GM18526 (cell line): ENCODE results near the gene NPFFR1.

ENCODE experiments used
- POLR2A ChIP-seq: IDR thresholded peaks from 3 replicates; pipeline ENCODE4 v1.6.1; 2011; ENCODE audit not compliant: insufficient read length; ENCODE audit errors: extremely low read depth

NPFFR1 gene

GRCh38 chr10:70283445-70284399, at the start of gene NPFFR1:
Gene NPFFR1, minus strand, starts transcription at chr10:70284004. Its CDS starts 328 bp downstream, at chr10:70283676.
- TF ChIP-seq POLR2A = no peak

DNA sequence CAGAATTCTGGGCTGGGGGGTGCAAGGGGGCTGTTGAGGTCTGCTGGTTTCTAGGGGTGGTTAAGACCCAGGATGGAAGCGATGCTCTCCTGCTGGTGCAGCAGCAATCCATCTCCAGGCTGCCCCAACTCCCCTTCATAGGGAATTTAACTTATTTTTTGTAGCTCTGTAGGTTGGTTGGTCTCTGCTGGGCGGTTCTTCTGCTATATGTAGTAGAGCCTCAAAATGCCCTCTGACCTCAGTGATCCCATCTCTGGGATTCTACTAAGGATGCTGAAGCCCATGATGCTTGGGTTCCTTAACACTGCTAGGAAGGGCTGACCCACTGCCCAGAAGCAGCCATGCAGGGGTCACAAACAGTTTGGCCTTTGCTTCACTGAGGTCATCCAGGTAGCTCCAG, 49.5 kb upstream of the NPFFR1 start:
- no peak for TF ChIP-seq POLR2A

- no peak for TF ChIP-seq POLR2A
Observed at GRCh38 chr10:70331486-70332268, 47.9 kb upstream of the NPFFR1 start.

- TF ChIP-seq POLR2A = no peak
Observed at GRCh38 chr10:70331160-70331485, 47.3 kb upstream of the NPFFR1 start.

GRCh38 chr10:70330671-70331070, 46.9 kb upstream of the NPFFR1 start:
- no peak for TF ChIP-seq POLR2A

GRCh38 chr10:70328967-70329366, 45.2 kb upstream of the NPFFR1 start:
- no peak for TF ChIP-seq POLR2A

DNA sequence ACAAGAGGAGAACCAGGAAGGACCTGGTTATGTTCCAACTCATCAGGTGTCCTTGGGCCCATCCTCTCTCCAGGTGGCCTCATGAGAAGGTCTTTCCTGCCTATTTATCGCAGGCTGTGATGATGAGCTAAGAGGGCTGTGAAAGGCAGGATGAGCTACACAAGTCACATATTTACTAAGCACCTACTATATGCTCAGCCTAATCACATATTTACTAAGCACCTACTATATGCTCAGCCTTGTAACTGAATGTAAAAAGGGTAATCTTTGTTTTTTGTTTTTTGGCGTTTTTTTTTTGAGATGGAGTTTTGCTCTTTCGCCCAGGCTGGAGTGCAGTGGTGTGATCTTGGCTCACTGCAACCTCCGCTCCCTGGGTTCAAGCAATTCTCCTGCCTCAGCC, 44.2 kb upstream of the NPFFR1 start:
- TF ChIP-seq POLR2A = no peak

GRCh38 chr10:70324951-70325781, 41.4 kb upstream of the NPFFR1 start:
- no peak for TF ChIP-seq POLR2A

GRCh38 chr10:70324339-70324861, 40.6 kb upstream of the NPFFR1 start:
- TF ChIP-seq POLR2A = no peak

- no peak for TF ChIP-seq POLR2A
Observed at GRCh38 chr10:70323697-70324338, 40.0 kb upstream of the NPFFR1 start.

DNA sequence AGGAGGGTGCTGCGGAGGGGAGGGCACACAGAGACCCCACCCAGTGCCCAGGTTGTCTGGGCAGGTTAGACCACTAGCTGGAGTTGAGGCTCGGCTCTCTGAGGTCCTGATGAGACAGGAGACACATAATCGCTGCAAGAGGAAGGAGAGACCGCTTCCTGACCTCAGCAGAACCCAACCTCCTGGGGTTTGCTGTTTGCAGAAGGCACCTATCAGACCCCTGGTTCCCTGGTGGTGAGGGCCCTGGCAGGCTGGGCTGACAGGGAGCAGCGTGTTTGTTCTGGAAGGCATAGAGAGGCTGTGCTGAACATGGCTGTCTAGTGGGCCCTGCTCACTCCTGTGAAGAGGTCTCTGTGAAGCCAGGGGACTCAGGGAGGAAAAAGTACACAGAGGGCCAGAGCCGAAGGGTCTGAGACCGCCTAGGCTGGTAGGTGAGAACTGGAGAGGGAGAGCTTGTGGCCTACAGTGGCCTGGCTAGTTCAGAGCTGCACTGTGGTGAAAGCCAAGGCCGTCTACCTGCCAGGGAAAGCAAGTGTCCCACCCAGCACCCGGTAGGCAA, 39.4 kb upstream of the NPFFR1 start:
- no peak for TF ChIP-seq POLR2A

GRCh38 chr10:70321897-70322890, 38.4 kb upstream of the NPFFR1 start:
- no peak for TF ChIP-seq POLR2A

- TF ChIP-seq POLR2A = no peak
Observed at GRCh38 chr10:70321233-70321632, 37.4 kb upstream of the NPFFR1 start.
